Left lung (tissue), 10 donors: ENCODE measurements around the gene CSNK1G1. TPM values are rescaled to one million over a fixed set of nuclear protein-coding genes. Genes with fewer than 3 reads are reported as not detected.

Experiments
- ATAC-seq: fragments of 200-7000 bp; cut with Tn5 transposase; one replicate; pipeline ENCODE4 v1.9.1; 2020; ENCODE audit warnings: moderate library complexity
- DNase-seq, 4 donors: peaks; one replicate each; pipeline ENCODE4 v3.0.0-alpha.2; 2013 to 2020
- H3K27ac ChIP-seq, 2 donors: fragments of 200-600 bp; sonication (generic) in 1 of 2; one replicate each; pipeline versions ENCODE4 v1.5.0 to v1.8.0; 2020 to 2021
- H3K27me3 ChIP-seq, 2 donors: fragments of 200-600 bp; sonication (generic) in 1 of 2; one replicate each; pipeline versions ENCODE4 v1.5.0 to v1.8.0; 2020 to 2021
- H3K36me3 ChIP-seq, 2 donors: fragments of 200-600 bp; sonication (generic) in 1 of 2; one replicate each; pipeline versions ENCODE4 v1.5.0 to v1.8.0; 2020 to 2021
- H3K4me1 ChIP-seq, 2 donors: fragments of 200-600 bp; one replicate each; pipeline ENCODE4 v1.8.0; 2021
- H3K4me3 ChIP-seq, 2 donors: fragments of 200-600 bp; sonication (generic) in 1 of 2; one replicate each; pipeline versions ENCODE4 v1.5.0 to v1.8.0; 2020 to 2021; ENCODE audit warnings: mild to moderate bottlenecking in 1 of 2
- H3K9me3 ChIP-seq, 2 donors: fragments of 200-600 bp; sonication (generic) in 1 of 2; one replicate each; pipeline versions ENCODE4 v1.5.0 to v1.8.0; 2020 to 2021
- intact Hi-C, 2 donors: fragments of 100-400 bp; cut with DNase I; formaldehyde crosslinking; loops; one replicate each; pipeline versions ENCODE4 v1.11.2 to v1.14.2; 2022
- polyA plus RNA-seq, 6 donors: library from polyadenylated mRNA; unstranded; fragments of 120-200 nt; gene quantifications; one replicate each; pipeline ENCODE4 v1.2.1, GENCODE V29; 2013; ENCODE audit not compliant: insufficient read length in 6 of 6
- total RNA-seq, 2 donors: library from RNA; stranded (reverse); fragmentation: NEBNext Ultra II Directional; extraction: Animal tissue kit (Norgen Biotek cat#: 25700); gene quantifications; one replicate each; pipeline ENCODE4 v1.2.1, GENCODE V29; 2021
- TF ChIP-seq, protein P1 (sequence below), 2 donors: fragments of 200-600 bp; sonication (generic) in 1 of 2; IDR thresholded peaks; one replicate each; pipeline versions ENCODE4 v1.5.0 to v1.8.0; 2021; ENCODE audit warnings: antibody characterized with exemption in 2 of 2
- donor health status: DM: no; HTN: yes; CAD: no.
- donor health status: DM: no; HTN: no; CAD: no.

Gene CSNK1G1
- total and polyA plus RNA-seq, 8 donors = 17.7 to 23.1 (median 20.5) TPM

DNA sequence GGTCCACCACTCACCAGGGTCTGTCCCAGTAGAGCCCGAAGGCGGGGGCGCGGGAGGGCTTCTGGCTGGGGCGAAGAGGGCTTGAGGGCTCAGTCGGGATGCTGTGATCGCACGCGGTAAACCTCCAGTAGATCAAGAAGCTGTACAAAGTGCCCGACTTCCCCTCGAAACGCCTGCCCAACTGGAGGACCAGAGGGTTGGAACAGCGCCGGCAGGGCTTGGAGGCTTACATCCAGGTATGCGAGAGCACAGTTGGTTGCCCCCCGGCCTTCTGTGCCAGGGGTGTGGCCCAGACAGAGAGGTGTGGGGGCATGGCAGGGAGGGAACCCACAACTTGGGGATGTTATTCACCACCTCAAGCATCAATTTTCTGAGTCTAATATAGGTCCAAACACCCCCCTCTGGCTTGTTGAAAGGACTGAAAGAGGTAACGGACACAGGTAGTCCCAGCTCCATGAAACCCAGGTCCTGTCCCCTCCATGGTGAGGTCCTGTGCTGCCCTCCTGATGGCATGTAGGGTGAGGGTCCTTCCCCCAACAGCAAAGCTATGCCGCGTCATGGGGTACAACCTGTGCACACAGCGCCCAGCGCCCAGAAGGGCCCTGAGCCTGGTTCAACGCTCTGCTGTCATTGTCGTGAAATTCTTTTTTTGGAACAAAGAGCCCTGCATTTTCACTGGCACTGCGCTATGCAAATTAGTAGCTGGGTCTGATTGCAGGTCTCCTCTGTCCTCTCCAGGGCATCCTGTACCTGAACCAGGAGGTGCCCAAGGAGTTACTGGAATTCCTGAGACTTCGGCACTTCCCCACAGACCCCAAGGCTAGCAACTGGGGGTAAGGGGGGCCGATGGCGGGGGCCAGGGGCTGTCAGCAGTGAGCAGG, 203.2 kb downstream of the CSNK1G1 start:
- TF ChIP-seq, protein P1, sequence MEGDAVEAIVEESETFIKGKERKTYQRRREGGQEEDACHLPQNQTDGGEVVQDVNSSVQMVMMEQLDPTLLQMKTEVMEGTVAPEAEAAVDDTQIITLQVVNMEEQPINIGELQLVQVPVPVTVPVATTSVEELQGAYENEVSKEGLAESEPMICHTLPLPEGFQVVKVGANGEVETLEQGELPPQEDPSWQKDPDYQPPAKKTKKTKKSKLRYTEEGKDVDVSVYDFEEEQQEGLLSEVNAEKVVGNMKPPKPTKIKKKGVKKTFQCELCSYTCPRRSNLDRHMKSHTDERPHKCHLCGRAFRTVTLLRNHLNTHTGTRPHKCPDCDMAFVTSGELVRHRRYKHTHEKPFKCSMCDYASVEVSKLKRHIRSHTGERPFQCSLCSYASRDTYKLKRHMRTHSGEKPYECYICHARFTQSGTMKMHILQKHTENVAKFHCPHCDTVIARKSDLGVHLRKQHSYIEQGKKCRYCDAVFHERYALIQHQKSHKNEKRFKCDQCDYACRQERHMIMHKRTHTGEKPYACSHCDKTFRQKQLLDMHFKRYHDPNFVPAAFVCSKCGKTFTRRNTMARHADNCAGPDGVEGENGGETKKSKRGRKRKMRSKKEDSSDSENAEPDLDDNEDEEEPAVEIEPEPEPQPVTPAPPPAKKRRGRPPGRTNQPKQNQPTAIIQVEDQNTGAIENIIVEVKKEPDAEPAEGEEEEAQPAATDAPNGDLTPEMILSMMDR (IDR thresholded peaks at IDR 0.05) = no peak
- Histone ChIP-seq H3K4me3 (peak overlapping the region; percentile 41 to 50), H3K27me3 (peaks cover 13 to 31% of the 10 kb centered on the region in 2 donors), H3K27ac (no peak overlapping the region), H3K4me1 (peaks cover 12 to 48% of the 10 kb centered on the region in 2 donors), H3K9me3 (no peaks in the 10 kb centered on the region), H3K36me3 (peaks cover 0 to 40% of the 10 kb centered on the region in 2 donors)
- intact Hi-C loops = no loop called here
- no peak for DNase-seq
- peak; percentile 3 for ATAC-seq

DNA sequence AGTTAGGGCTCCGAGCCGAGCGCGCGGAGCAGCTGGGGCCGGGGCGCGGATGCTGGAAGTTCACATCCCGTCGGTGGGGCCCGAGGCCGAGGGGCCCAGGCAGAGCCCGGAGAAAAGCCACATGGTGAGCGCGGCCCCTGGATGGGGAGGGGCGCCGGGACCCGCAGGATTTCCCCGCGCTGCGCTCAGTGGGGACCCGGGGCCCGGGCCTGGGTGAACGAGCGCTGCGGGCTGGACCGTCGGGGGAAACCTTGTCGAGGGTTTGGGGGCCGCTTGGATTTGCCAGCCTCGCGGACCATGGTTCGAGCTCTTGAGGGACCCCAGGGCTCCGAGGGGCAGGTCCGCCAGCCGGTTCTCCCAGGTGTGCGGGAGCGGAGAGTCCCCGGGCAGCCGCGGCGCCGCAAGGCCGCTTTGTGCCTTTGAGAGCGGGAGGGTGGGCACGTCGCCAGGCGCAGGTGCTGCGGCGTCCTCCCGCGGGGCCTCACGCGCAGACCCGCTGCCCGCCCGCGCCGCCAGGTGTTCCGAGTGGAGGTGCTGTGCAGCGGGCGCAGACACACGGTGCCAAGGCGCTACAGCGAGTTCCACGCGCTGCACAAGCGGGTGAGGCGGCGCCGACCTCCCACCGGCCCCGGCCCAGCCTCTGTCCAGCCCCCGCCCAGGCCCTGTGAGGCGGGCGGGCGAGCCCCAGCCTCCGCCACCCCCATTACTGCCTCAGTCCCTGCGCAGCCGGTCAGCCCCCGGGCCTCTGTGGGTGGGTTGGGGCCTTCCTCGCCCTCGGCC, 204.1 kb downstream of the CSNK1G1 start, which contains the start of gene SNX22:
Gene SNX22, plus strand, starts transcription at position 5 of the 780 bp plus-strand sequence. Its CDS starts 45 bp downstream, at position 50.
- Histone ChIP-seq H3K27ac (no peak within 1 kb of the TSS), H3K36me3 (peaks cover 0 to 31% of the 10 kb centered on the region in 2 donors), H3K4me3 (peak within 1 kb of the TSS; percentile 41 to 50), H3K27me3 (peaks cover 13 to 31% of the 10 kb centered on the region in 2 donors), H3K9me3 (no peaks in the 10 kb centered on the region), H3K4me1 (peaks cover 12 to 46% of the 10 kb centered on the region in 2 donors)
- TF ChIP-seq, protein P1 (IDR thresholded peaks at IDR 0.05) = no peak
- intact Hi-C loops = no loop called here
- DNase-seq (peak in 1 of 4 donors; percentile 82), ATAC-seq (peak; percentile 19)

DNA sequence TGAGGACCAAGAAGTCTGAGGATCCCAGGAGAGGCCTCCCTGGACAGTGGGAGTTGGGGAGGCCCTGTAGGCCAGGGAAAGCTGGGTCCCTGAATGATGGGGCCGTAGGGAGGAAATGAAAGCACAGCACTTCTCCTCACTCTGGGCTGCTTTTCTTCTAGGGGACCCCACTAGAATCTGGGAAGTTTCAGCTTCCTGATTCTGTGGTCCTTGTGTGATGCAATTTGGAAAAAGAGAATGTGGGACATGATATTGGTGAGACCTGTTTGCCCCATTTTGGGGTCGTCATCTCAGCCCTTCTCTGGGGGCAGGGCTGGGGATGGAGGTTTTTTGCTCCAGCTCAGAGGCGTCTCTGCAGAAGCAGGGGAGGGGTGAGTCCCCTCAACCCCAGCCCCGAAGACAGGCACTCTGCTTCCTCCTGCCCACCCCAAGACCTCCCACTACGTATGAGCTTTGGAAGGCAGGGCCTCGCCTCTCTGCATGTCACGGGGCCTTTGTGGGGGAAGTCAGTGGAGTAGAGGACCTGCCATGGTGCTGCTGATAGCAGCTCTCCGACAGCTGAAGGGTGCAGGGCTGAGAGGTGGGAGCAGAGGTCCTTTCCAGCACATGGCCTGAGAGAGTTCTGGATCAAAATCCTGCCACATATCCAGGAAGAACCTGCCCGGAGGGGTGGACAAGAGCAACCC, 205.9 kb downstream of the CSNK1G1 start:
- TF ChIP-seq, protein P1 (IDR thresholded peaks at IDR 0.05) = no peak
- Histone ChIP-seq H3K27ac (no peak overlapping the region), H3K36me3 (peaks cover 0 to 24% of the 10 kb centered on the region in 2 donors), H3K9me3 (no peaks in the 10 kb centered on the region), H3K4me3 (no peak overlapping the region), H3K4me1 (peaks cover 12 to 46% of the 10 kb centered on the region in 2 donors), H3K27me3 (peaks cover 13 to 31% of the 10 kb centered on the region in 2 donors)
- DNase-seq = no peak
- ATAC-seq = no peak
- intact Hi-C loops = no loop called here

DNA sequence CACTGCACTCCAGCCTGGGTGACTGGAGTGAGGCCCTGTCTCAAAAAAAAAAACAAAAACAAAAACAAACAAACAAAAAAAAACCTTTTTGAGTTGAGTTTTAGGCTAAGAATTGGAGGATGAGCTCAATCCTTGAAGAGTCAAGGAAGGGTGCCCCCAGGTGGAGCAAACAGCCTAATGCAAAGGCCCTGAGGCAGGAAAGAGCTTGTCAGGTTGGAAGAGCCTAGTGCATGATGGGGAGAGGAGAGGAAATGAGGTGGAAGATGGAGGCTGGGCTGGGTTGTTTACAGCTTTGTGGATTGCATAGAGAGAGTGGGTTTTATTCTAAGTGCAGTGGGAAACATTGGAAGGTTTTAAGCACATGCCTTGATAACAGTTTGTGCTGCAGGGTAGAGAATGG, 206.5 kb downstream of the CSNK1G1 start:
- peaks cover 12 to 46% of the 10 kb centered on the region in 2 donors for H3K4me1 ChIP-seq
- TF ChIP-seq, protein P1 (IDR thresholded peaks at IDR 0.05) = no peak
- H3K4me3 ChIP-seq = no peak overlapping the region
- H3K9me3 ChIP-seq = no peaks in the 10 kb centered on the region
- ATAC-seq (no peak), DNase-seq (no peak)
- H3K27ac ChIP-seq = no peak overlapping the region
- intact Hi-C loops = no loop called here
- H3K27me3 ChIP-seq = peaks cover 13 to 31% of the 10 kb centered on the region in 2 donors
- peaks cover 0 to 24% of the 10 kb centered on the region in 2 donors for H3K36me3 ChIP-seq
